ENCODE results near the gene ADAM8. TPM values are rescaled to one million over a fixed set of nuclear protein-coding genes. Genes with fewer than 3 reads are reported as not detected.

Gene ADAM8
- total RNA-seq, 4 donors from 2014 or later, result 2.7 to 11.3 (median 6.4) TPM

- no peak for TF ChIP-seq CTCF (IDR thresholded peaks at IDR 0.05)
- TF ChIP-seq POLR2A (IDR thresholded peaks at IDR 0.05), result no peak
- peaks cover 0 to 6% (median 0%) of the 10 kb centered on the region in 4 donors for H3K9me3 ChIP-seq
- H3K27ac ChIP-seq, result no peak overlapping the region
- no peak overlapping the region for H3K4me3 ChIP-seq
- H3K27me3 ChIP-seq, result peaks cover 0 to 89% of the 10 kb centered on the region in 2 donors
- 8 to 32% methylated on average over 22 to 40 of the region's 44 CpGs for WGBS, 2 donors
- peaks cover 0 to 32% (median 6%) of the 10 kb centered on the region in 4 donors for H3K4me1 ChIP-seq
- DNase-seq (ENCODE audit: low spot score in 2 of 2), result no peak
- H3K36me3 ChIP-seq, result no peaks in the 10 kb centered on the region
Observed at GRCh38 chr10:133231244-133231945, 45.3 kb downstream of the ADAM8 start.

DNA sequence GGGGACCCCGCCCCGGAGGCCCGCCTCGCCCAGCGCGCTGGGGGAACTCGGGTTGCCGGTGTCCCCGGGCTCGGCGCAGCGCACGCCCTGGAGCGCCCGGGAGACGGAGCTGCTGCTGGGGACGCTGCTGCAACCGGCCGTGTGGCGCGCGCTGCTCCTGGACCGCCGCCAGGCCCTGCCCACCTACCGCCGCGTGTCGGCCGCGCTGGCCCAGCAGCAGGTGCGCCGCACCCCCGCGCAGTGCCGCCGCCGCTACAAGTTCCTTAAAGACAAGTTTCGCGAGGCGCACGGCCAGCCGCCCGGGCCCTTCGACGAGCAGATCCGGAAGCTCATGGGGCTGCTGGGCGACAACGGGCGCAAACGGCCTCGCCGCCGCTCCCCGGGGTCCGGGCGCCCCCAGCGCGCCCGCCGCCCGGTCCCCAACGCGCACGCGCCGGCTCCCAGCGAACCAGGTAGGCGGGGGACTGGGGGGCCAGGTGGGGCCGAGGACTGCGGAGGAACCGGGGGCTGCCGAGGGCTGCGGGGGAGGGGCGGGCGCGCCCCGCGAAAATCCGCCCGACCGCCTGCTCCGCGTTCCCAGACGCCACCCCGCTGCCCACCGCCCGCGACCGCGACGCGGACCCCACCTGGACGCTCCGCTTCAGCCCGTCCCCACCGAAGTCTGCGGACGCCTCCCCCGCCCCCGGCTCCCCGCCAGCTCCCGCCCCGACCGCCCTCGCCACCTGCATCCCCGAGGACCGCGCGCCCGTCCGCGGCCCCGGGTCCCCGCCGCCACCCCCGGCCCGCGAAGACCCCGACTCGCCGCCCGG, 46.1 kb downstream of the ADAM8 start:
- 1% methylated on average over 29 to 54 of the region's 122 CpGs for WGBS, 2 donors
- Histone ChIP-seq H3K9me3 (peaks cover 0 to 6% (median 0%) of the 10 kb centered on the region in 4 donors), H3K27ac (no peak overlapping the region), H3K4me1 (peaks cover 0 to 25% (median 4%) of the 10 kb centered on the region in 4 donors), H3K4me3 (peak overlapping the region in 1 of 4 donors; percentile 29), H3K36me3 (no peaks in the 10 kb centered on the region), H3K27me3 (peaks cover 0 to 89% of the 10 kb centered on the region in 2 donors)
- TF ChIP-seq CTCF (IDR thresholded peaks at IDR 0.05) (no peak), EP300 (IDR thresholded peaks at IDR 0.05) (no peak), POLR2A (IDR thresholded peaks at IDR 0.05) (no peak)
- DNase-seq (ENCODE audit: low spot score in 2 of 2), result no peak

GRCh38 chr10:133230044-133230361, 46.7 kb downstream of the ADAM8 start, which contains the start of gene UTF1:
Gene UTF1 (plus strand): TSS chr10:133230217. CDS start chr10:133230289, 72 bp downstream.
- no peak for TF ChIP-seq CTCF (IDR thresholded peaks at IDR 0.05)
- no peak for TF ChIP-seq EP300 (IDR thresholded peaks at IDR 0.05)
- no peak for TF ChIP-seq POLR2A (IDR thresholded peaks at IDR 0.05)
- no peak for DNase-seq (ENCODE audit: low spot score in 2 of 2)
- WGBS, 2 donors, result 0% methylated on average over 18 of the region's 49 CpGs; no CpG with 5 or more reads in 1 of the 2 donors

DNA sequence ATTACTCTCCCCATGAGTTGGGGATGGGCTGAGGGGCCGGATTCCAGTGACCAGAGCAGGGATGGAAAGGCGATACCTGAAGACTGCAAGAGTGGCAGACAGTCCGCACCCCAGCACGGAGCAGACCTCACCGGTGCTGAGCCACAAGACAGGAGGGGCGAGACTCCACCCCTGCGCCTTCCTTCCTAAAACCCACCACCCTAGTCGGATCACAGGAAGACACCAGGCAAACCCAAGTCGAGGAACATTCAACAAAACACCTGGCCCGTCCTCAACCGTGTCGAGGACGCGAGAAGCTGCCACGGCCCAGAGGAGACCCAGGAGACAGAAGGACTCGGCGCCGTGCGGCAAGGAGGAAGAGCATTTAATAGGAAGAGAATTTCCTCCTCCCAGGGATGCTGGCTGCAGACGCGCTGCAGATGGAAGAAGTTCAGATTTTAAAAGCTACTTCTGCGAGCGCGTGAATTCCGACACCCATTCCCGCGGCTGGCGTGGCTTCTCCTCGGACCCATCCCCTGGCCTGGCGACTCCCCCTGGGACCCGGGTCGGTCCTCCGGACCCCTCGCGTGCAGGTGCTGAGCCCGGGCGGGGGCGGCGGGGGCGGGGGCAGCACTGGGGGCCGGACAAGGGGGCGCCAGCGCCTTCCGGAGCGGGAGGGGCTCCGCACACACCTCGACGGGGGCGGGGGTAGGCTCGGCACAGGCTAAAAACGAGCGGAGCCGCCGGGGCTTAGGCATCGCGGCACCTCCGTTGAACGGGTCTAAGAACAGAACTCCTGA, 47.2 kb downstream of the ADAM8 start:
- H3K4me3 ChIP-seq, result no peak overlapping the region
- peaks cover 0 to 87% of the 10 kb centered on the region in 2 donors for H3K27me3 ChIP-seq
- 8% methylated on average over 29 to 39 of the region's 58 CpGs for WGBS, 2 donors

More at GRCh38 chr10:133230044-133230361, 46.7 kb downstream of the ADAM8 start, which contains the start of gene UTF1:
- H3K4me3 ChIP-seq, result peak within 1 kb of the TSS in 1 of 4 donors; percentile 29
- H3K36me3 ChIP-seq, result no peaks in the 10 kb centered on the region
- no peak within 1 kb of the TSS for H3K27ac ChIP-seq
- peaks cover 0 to 89% of the 10 kb centered on the region in 2 donors for H3K27me3 ChIP-seq
- peaks cover 0 to 6% (median 0%) of the 10 kb centered on the region in 4 donors for H3K9me3 ChIP-seq
- H3K4me1 ChIP-seq, result peaks cover 0 to 20% (median 2%) of the 10 kb centered on the region in 4 donors

More for the DNA sequence above, 47.2 kb downstream of the ADAM8 start:
- DNase-seq (ENCODE audit: low spot score in 2 of 2), result no peak
- Histone ChIP-seq H3K36me3 (no peaks in the 10 kb centered on the region), H3K4me1 (peaks cover 0 to 20% (median 2%) of the 10 kb centered on the region in 4 donors), H3K27ac (no peak overlapping the region), H3K9me3 (peaks cover 0 to 6% (median 0%) of the 10 kb centered on the region in 4 donors)
- TF ChIP-seq EP300 (IDR thresholded peaks at IDR 0.05) (no peak), POLR2A (IDR thresholded peaks at IDR 0.05) (no peak), CTCF (IDR thresholded peaks at IDR 0.05) (no peak)

Measured in tibial nerve (tissue), 4 donors.